ENCODE data around the gene CALHM6. TPM values are rescaled to one million over a fixed set of nuclear protein-coding genes. Genes with fewer than 3 reads are reported as not detected.

CALHM6 gene
- total and polyA plus RNA-seq, 9 of the 15 experiments (the other 6 are each of a cell fraction or from before 2014, with no cell fraction given): 0.24 TPM; not detected in 8

- TF ChIP-seq, protein P1, sequence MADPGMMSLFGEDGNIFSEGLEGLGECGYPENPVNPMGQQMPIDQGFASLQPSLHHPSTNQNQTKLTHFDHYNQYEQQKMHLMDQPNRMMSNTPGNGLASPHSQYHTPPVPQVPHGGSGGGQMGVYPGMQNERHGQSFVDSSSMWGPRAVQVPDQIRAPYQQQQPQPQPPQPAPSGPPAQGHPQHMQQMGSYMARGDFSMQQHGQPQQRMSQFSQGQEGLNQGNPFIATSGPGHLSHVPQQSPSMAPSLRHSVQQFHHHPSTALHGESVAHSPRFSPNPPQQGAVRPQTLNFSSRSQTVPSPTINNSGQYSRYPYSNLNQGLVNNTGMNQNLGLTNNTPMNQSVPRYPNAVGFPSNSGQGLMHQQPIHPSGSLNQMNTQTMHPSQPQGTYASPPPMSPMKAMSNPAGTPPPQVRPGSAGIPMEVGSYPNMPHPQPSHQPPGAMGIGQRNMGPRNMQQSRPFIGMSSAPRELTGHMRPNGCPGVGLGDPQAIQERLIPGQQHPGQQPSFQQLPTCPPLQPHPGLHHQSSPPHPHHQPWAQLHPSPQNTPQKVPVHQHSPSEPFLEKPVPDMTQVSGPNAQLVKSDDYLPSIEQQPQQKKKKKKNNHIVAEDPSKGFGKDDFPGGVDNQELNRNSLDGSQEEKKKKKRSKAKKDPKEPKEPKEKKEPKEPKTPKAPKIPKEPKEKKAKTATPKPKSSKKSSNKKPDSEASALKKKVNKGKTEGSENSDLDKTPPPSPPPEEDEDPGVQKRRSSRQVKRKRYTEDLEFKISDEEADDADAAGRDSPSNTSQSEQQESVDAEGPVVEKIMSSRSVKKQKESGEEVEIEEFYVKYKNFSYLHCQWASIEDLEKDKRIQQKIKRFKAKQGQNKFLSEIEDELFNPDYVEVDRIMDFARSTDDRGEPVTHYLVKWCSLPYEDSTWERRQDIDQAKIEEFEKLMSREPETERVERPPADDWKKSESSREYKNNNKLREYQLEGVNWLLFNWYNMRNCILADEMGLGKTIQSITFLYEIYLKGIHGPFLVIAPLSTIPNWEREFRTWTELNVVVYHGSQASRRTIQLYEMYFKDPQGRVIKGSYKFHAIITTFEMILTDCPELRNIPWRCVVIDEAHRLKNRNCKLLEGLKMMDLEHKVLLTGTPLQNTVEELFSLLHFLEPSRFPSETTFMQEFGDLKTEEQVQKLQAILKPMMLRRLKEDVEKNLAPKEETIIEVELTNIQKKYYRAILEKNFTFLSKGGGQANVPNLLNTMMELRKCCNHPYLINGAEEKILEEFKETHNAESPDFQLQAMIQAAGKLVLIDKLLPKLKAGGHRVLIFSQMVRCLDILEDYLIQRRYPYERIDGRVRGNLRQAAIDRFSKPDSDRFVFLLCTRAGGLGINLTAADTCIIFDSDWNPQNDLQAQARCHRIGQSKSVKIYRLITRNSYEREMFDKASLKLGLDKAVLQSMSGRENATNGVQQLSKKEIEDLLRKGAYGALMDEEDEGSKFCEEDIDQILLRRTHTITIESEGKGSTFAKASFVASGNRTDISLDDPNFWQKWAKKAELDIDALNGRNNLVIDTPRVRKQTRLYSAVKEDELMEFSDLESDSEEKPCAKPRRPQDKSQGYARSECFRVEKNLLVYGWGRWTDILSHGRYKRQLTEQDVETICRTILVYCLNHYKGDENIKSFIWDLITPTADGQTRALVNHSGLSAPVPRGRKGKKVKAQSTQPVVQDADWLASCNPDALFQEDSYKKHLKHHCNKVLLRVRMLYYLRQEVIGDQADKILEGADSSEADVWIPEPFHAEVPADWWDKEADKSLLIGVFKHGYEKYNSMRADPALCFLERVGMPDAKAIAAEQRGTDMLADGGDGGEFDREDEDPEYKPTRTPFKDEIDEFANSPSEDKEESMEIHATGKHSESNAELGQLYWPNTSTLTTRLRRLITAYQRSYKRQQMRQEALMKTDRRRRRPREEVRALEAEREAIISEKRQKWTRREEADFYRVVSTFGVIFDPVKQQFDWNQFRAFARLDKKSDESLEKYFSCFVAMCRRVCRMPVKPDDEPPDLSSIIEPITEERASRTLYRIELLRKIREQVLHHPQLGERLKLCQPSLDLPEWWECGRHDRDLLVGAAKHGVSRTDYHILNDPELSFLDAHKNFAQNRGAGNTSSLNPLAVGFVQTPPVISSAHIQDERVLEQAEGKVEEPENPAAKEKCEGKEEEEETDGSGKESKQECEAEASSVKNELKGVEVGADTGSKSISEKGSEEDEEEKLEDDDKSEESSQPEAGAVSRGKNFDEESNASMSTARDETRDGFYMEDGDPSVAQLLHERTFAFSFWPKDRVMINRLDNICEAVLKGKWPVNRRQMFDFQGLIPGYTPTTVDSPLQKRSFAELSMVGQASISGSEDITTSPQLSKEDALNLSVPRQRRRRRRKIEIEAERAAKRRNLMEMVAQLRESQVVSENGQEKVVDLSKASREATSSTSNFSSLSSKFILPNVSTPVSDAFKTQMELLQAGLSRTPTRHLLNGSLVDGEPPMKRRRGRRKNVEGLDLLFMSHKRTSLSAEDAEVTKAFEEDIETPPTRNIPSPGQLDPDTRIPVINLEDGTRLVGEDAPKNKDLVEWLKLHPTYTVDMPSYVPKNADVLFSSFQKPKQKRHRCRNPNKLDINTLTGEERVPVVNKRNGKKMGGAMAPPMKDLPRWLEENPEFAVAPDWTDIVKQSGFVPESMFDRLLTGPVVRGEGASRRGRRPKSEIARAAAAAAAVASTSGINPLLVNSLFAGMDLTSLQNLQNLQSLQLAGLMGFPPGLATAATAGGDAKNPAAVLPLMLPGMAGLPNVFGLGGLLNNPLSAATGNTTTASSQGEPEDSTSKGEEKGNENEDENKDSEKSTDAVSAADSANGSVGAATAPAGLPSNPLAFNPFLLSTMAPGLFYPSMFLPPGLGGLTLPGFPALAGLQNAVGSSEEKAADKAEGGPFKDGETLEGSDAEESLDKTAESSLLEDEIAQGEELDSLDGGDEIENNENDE (IDR thresholded peaks at IDR 0.05; ENCODE audit: low read depth, low read length): no peak
- TF ChIP-seq CBFB (CRISPR knock-in tag; IDR thresholded peaks at IDR 0.05): no peak
- TF ChIP-seq PYGO2 (tag; IDR thresholded peaks at IDR 0.05): no peak
- TF ChIP-seq ZNF589 (CRISPR knock-in tag; IDR thresholded peaks at IDR 0.05; ENCODE audit: low read depth): 0 out of 2 replicates have a peak, but pooled peaks have one; percentile 29
- peak; percentile 68; the same call in 1 of the 2 replicates for TF ChIP-seq ZNF644 (tag; IDR thresholded peaks at IDR 0.05; ENCODE audit: low read depth)
- TF ChIP-seq, protein P2, sequence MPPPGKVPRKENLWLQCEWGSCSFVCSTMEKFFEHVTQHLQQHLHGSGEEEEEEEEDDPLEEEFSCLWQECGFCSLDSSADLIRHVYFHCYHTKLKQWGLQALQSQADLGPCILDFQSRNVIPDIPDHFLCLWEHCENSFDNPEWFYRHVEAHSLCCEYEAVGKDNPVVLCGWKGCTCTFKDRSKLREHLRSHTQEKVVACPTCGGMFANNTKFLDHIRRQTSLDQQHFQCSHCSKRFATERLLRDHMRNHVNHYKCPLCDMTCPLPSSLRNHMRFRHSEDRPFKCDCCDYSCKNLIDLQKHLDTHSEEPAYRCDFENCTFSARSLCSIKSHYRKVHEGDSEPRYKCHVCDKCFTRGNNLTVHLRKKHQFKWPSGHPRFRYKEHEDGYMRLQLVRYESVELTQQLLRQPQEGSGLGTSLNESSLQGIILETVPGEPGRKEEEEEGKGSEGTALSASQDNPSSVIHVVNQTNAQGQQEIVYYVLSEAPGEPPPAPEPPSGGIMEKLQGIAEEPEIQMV (tag; conservative IDR thresholded peaks at IDR 0.05; ENCODE audit: low read depth): no peak
- no peak for TF ChIP-seq HLTF (IDR thresholded peaks at IDR 0.05)
- no peak for TF ChIP-seq RBM39 (optimal IDR thresholded peaks at IDR 0.05; ENCODE audit: low read depth, low read length)
- peak; percentile 93 for TF ChIP-seq FOSL1 (tag; conservative IDR thresholded peaks at IDR 0.05)
- no peak for TF ChIP-seq ZFP1 (CRISPR knock-in tag; IDR thresholded peaks at IDR 0.05)
- no peak for TF ChIP-seq SLC30A9 (CRISPR knock-in tag; IDR thresholded peaks at IDR 0.05)
- TF ChIP-seq, protein P3, sequence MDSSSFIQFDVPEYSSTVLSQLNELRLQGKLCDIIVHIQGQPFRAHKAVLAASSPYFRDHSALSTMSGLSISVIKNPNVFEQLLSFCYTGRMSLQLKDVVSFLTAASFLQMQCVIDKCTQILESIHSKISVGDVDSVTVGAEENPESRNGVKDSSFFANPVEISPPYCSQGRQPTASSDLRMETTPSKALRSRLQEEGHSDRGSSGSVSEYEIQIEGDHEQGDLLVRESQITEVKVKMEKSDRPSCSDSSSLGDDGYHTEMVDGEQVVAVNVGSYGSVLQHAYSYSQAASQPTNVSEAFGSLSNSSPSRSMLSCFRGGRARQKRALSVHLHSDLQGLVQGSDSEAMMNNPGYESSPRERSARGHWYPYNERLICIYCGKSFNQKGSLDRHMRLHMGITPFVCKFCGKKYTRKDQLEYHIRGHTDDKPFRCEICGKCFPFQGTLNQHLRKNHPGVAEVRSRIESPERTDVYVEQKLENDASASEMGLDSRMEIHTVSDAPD (CRISPR knock-in tag; IDR thresholded peaks at IDR 0.05): no peak
- no peak for TF ChIP-seq PURB (CRISPR knock-in tag; IDR thresholded peaks at IDR 0.05; ENCODE audit: low read depth)
- TF ChIP-seq FOS (IDR thresholded peaks at IDR 0.05; ENCODE audit: extremely low read depth, insufficient read length): peak; percentile 31
Measured at GRCh38 chr6:116492331-116493067, 31.3 kb downstream of the CALHM6 start (continued).
